Astrocyte of the cerebellum (primary cell): ENCODE results near the gene GLI2.

Experiments
- DNase-seq: peaks from one replicate; pipeline ENCODE4 v3.0.0-alpha.2; 2011; ENCODE audit warnings: low read depth
- H3K4me3 ChIP-seq: 2 replicates; pipeline ENCODE4 v1.5.1; 2011; ENCODE audit warnings: mild to moderate bottlenecking, low read depth, low read length, moderate library complexity
- in situ Hi-C: cut with HindIII; loops from 2 replicates; pipeline ENCODE4 v1.10.0; 2017; ENCODE audit warnings: low sequenced_read_pairs
- TF ChIP-seq, protein P1 (sequence below): IDR thresholded peaks from 2 replicates; pipeline ENCODE4 v1.5.1; 2012; ENCODE audit warnings: low read length, low read depth, moderate library complexity, mild to moderate bottlenecking; ENCODE audit errors: missing control alignments

The GLI2 gene

DNA sequence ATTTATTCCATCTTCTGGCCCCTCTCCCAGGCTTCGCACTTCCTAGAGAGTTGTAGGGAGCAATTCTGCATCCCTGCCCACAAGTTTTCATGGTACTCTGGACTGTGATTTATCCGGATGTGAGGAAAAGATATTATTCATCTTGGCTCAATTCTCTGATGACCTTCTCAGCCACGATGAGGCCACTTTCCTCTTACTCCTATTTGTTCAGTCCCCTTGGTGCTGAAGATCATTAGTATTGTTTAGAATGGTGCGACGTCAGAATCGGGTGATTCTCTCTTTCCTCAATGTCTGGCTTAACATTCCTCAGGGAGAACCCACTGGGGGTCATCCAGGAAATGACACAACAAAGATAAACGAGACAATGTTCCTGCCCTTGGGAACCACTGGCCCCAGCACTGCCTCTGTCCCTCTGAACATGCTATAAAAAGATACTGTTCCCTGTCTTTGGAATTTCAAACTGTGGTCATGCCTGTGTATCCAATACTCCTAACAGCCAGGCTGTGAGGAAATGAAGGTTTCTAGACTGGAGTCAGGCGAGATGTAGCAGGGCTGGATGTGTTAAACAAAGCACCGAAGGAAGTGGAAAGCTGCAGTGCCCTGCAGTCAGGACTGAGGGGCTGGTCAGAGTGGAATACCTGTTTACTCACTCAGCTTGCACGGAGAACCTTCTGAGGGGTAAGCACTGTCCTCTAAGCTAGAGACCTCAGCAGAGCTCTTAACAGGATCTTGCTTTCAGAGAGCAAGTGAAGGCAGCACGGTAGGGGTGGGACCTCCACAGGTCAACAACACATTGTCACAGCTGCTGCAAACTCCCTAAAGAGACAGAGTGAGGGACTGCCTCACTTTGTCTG, 12.9 kb upstream of the GLI2 start:
- peak; percentile 31 for DNase-seq
- no peak overlapping the region for H3K4me3 ChIP-seq
- in situ Hi-C loops: no loop called here
- TF ChIP-seq, protein P1, sequence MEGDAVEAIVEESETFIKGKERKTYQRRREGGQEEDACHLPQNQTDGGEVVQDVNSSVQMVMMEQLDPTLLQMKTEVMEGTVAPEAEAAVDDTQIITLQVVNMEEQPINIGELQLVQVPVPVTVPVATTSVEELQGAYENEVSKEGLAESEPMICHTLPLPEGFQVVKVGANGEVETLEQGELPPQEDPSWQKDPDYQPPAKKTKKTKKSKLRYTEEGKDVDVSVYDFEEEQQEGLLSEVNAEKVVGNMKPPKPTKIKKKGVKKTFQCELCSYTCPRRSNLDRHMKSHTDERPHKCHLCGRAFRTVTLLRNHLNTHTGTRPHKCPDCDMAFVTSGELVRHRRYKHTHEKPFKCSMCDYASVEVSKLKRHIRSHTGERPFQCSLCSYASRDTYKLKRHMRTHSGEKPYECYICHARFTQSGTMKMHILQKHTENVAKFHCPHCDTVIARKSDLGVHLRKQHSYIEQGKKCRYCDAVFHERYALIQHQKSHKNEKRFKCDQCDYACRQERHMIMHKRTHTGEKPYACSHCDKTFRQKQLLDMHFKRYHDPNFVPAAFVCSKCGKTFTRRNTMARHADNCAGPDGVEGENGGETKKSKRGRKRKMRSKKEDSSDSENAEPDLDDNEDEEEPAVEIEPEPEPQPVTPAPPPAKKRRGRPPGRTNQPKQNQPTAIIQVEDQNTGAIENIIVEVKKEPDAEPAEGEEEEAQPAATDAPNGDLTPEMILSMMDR: no peak

GRCh38 chr2:120726245-120726644, 9.4 kb upstream of the GLI2 start:
- TF ChIP-seq, protein P1: no peak
- in situ Hi-C loops: no loop called here

DNA sequence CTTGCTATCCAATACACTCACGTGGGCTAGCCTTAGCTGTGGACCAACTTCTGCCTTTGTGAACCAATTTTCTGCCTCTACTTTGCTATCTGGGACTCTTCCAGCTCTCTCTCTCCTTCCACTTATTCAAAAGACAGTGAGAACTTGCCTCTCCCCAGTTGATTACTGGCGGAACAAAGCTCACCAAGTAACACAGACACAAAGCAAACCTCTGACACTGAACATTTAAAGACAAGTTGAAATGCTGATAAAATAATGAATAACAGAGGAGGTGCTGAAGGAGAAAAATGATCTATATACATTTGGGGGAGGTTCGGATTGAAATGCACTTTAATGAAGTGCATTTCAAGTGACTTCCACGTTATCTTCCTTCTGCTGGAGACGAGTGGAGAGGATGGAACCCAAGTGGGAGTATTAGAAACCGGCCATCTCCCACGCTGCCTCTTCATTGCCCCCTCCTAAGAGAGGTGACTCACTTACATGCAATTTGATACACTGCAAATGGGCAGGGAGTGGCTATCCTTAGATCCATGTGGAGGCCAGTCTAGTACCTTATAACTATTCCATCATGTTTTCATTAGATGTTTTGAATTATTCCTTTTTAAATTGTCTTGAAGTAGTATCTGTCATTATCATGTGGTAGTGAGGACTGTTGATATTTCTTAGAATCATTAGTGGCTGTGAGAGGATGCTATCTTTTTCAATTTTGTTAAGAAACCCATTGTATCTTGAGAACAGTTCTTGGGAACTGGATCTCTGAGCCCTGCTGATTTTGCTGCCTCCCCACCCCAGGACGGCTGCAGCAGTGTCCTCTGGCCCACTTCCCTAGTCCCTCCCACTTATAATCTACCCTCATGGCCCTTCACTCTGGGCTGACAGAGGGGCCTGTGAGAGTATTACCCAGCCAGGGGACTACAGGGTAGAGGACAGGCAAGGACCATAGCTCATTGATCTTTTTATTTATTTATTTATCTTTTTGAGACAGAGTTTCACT, 6.0 kb upstream of the GLI2 start:
- TF ChIP-seq, protein P1: no peak
- DNase-seq: peak; percentile 49
- H3K4me3 ChIP-seq: no peak overlapping the region
- in situ Hi-C loops: loop anchor here (10.0 kb wide), 1 partner anchor 55 kb away; no protein-coding TSS in a partner anchor

More at GRCh38 chr2:120726245-120726644, 9.4 kb upstream of the GLI2 start:
- DNase-seq: no peak
- H3K4me3 ChIP-seq: no peak overlapping the region

DNA sequence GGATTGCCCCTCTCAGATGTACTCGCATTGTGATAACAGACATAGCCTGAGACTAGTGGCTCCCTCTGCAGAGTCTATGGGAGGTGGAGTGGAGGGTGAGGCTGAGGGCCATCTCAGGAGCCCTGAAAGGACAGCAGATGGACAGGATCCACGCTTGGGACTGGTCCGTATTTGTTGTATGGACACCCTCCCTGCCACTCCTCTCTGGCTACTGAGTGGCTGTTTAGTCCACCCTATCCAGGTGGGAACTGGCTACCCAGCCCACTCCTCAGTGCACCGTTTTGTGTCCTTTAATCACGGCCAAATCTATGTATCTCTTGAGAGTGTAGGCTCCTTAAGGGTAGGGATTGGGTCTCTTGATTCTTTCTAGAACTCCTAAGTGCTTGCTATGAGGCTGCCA, 4.5 kb upstream of the GLI2 start:
- H3K4me3 ChIP-seq: no peak overlapping the region
- no peak for DNase-seq
- in situ Hi-C loops: loop anchor here (10.0 kb wide), 1 partner anchor 54 kb away; no protein-coding TSS in a partner anchor
- TF ChIP-seq, protein P1: no peak

DNA sequence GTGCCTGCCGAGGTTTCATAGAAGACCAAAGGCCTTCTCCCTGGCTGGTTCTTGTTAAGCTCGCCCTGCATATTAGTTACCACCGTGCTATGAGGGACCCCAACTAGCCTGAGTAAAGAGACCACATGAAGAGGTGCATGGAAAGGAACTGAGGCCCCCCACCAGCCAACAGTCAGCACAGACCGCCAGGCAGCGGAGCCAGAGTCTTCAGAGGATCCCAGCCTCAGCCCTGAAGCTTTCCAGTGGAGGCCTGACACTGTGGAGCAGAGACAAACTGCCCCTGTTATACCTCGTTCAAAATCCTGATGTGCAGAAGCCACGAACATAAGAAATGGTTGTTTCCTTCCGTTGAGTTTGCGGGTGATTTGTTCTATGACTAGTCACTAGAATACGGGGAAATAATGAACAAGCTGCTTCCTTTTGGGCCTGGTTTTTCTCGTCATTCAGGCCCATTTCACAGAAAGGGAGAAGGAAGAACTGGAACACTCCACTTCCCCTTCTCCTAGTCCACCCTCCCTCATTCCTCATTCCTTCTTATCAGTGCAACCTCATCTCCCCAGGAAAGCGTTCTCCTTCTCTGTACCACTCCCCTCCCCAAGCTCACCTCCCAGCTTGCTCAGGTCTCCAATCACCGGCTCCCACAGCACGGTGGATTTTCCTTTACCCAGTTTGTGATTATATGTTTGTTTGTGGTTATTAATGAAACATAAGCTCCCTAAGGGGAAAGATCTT, 3.0 kb upstream of the GLI2 start:
- in situ Hi-C loops: loop anchor here (10.0 kb wide), 1 partner anchor 52 kb away; no protein-coding TSS in a partner anchor
- TF ChIP-seq, protein P1: no peak

More for the DNA sequence above, 3.0 kb upstream of the GLI2 start:
- no peak for DNase-seq
- H3K4me3 ChIP-seq: no peak overlapping the region
